Stimulated activated CD8-positive, alpha-beta memory T cell treated with anti-CD3 and anti-CD28 coated beads, Interleukin-7, amount 100 ng/mL, for 48 hours (primary cell): ENCODE results near the gene IRF2.

Experiments used
- DNase-seq, 2 donors: peaks; one replicate each; pipeline ENCODE4 v3.0.0-alpha.2; 2020; ENCODE audit warnings: low read depth in 1 of 2; ENCODE audit errors: extremely low read depth in 1 of 2

The IRF2 gene

GRCh38 chr4:184474263-184475095 is at the start of gene IRF2:
IRF2 (minus strand) TSS chr4:184474550; CDS start chr4:184429064, 45,486 bp downstream.
- peak; percentile 91 to 96 for DNase-seq

GRCh38 chr4:184515606-184516005 is 41.3 kb upstream of the IRF2 start:
- no peak for DNase-seq

DNA sequence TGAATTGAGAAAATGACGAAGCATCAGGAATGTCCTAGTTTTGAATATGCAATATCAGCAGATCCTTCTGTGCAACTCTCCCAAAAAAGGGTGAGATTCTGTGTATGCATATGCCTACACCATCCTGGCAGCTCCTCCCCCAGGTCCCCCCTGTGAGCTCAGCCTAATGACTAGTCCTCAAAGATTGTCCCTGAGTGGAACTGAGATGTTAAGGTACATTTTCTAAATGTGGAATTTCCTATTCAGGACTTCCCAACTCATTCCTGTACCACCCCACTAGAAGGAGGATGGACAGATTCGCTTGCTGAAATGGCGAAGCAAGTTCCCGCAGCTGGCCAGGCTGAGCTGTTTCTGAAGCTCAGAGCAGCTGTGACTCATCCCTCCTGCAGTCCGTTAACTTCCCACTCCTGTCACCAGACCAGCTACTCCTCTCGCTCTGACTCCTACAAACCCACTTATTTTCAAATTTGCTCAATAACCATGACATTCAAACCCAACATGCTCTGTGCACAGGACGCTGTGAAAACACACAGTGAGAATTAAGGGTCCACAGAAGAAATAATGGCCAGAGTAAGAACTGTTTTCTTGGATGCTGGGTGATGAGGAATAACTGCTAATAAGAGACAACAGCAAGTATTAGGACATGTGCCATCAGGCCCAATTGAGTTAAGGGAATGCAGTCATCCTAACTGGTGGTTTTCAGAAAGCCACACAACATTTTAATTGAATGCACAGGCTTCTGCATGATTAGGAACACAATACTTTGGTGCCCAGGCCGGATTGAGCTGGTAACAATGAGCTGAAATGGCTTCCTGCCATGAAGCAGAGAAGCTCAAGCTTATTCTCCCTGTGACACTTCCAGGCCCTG is 40.0 kb upstream of the IRF2 start:
- peak; percentile 49 to 89 for DNase-seq

GRCh38 chr4:184513802-184514120 is 39.4 kb upstream of the IRF2 start:
- DNase-seq = no peak

- no peak for DNase-seq
These were observed 36.8 kb upstream of the IRF2 start for GRCh38 chr4:184511156-184511555.

DNA sequence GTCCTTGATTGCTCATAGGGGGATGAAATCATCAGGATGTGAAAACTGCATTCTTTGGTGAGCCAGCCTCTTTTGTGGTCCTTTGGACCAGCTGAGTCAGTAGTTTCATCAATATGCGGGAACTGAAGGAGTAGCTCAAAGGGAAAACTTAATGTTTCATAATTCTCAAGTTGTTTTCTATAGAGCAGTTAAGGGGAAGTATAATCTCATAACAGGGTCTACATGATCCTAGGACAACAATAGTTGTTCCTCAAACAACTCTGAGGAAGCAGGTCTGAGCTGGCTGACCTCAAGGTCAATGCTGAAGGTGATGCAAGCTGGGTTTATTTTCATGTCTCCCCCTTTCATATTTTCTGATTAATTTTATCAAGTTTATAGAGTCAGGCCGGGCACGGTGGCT is 36.1 kb upstream of the IRF2 start:
- no peak for DNase-seq

- DNase-seq = peak in 1 of 2 donors; percentile 28
These were observed 32.3 kb upstream of the IRF2 start for GRCh38 chr4:184506527-184507121.

DNA sequence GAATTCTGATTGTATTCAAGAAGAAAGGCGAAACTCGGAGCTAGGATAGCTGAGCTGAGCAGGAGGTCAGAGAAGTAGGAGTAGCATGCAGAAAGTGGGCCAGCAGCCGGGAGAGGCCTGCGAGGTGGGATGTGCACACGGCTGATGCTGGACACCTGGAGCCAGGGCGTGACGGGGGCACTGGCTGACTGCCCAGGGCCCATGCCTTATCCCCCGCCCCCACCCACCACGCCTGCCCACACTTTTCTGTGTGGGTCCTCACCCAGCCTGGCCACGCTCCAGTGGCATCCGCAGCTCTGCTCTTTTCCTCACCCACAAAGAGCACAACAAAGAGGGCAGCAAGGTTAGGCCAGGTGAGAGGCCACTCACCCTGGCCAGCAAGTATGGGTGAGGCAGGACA is 30.0 kb upstream of the IRF2 start:
- DNase-seq = no peak

DNA sequence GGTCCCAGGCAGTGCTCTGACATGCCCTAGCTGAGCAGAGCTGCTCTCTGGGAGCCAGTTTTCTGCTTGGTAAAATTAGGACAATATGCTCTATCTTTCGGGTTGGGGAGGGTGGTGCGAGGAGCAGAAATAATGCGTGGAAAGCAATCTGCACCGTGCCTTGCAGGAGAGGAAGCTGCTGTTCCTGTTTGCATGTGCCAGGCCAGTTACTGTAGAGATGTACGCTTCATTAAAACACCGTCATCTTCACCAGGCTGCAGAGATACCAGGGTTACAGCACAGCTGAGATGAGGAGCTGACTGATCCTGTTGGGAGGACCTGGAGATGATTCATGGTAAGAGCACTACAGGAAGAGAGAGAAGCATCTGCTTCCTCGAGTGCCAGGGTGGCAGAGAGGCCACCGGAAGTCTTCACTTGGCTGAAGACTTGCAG is 29.5 kb upstream of the IRF2 start:
- DNase-seq = no peak

- no peak for DNase-seq
These were observed 26.6 kb upstream of the IRF2 start for GRCh38 chr4:184500748-184501589.

DNA sequence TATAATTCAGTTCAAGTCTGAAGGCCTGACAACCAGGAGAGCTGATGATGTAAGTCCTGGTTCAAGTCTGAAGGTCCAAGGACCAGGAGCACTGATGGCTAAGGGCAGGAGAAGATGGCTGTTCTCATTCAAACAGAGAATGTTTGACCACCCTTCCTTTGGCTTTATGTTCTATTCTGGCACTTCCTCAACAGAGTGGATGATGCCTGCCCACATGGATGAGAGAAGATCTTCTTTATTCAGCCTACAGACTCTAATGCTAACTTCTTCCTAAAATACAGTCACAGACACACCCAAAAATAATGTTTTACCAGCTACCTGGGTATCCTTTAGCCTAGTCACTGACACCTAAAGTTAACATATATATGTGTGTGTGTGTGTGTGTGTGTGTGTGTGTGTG is 25.6 kb upstream of the IRF2 start:
- DNase-seq = no peak

- DNase-seq = no peak
These were observed 24.2 kb upstream of the IRF2 start for GRCh38 chr4:184498598-184498997.

DNA sequence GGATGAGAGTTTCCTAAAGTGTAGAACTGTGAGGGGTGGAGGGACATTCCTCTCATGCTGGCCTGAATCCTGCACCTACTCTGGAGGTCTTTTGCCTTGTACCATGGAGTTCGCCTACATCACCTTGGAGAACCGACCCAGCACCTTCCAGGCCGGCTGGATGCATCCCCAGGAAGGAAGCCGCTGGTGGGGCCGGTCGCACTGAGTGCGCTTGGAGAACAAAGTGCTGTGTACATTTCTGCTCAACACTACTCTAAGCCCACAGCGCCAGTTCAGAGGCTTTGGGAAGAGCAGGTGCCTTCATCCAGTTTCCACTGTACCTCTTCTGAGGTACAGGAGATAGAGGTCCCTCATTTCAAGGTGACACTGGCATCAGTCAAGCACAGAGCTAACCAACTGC is 15.4 kb upstream of the IRF2 start:
- DNase-seq = no peak

GRCh38 chr4:184487503-184487902 is 13.2 kb upstream of the IRF2 start:
- no peak for DNase-seq

DNA sequence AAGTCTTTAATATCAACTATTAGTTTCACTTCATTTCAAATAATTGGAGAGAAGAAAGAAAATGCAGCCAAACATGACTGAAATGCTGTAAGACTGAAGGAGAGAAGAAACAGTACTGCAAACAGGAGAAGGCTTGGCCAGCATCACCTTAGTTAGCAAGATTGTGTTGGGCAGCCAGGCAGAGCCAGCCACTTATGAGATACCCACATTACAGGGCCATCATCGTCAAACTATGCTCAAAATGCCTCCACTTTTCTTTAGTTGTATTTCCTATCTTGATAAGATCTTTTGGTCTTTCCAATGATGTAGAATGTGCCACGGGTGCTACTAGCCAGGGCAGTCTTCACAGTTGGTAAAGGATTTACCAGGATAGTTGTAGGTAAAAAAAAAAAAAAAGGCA is 10.9 kb upstream of the IRF2 start:
- DNase-seq = no peak

- no peak for DNase-seq
These were observed 7.2 kb upstream of the IRF2 start for GRCh38 chr4:184481544-184481943.

GRCh38 chr4:184479516-184479950 is 5.2 kb upstream of the IRF2 start:
- no peak for DNase-seq

DNA sequence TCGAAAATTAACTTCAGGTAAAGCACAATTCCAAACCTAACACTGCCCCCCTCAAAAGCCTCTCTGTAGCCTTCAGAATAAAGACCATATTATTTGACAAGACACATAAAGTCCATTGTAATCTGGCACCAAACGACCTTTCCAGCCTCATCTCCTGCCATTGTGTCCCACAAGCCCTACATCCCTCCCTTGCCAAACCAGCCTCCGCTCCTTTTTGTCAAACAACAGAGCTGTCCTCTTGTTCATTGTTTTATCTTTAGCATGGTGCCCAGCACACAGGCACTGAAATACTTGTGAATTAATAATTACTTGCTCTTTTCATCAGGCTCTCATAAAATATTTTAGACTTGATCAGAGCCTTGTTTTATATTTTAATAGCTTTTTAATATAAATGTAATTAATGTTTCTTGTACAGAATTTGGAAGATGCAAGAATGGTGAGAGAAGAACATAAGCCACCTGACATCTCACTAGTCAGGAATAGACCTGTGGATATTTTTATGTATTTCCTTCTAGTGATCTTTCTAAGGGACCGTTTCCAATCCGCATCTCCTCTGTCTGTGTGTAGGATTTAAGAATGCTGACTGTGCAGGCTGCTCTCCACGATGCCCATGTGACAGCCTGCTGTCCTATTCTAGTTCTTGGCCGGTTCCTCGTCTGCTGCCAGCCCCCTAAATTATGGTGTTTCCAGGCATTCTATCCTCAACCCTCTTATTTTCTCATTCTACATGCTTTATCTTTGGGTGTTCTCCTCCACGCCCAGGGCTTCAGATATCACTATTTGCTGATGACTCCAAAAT is 3.0 kb upstream of the IRF2 start:
- no peak for DNase-seq

GRCh38 chr4:184476695-184477094 is 2.3 kb upstream of the IRF2 start:
- DNase-seq = no peak

GRCh38 chr4:184475498-184475897 is 1.1 kb upstream of the IRF2 start:
- no peak for DNase-seq
